SK-N-MC (cell line): Measurements from ENCODE around the gene SHISAL2A.

Experiments used
- DNase-seq: peaks from one replicate; pipeline ENCODE4 v3.0.0-alpha.2; 2011; ENCODE audit warnings: low read depth, low spot score
- H3K27ac ChIP-seq: fragments of 200-600 bp; sonication (generic); 2 replicates; pipeline ENCODE4 v1.5.1; 2016; ENCODE audit warnings: mixed run types
- H3K36me3 ChIP-seq: fragments of 200-600 bp; sonication (generic); 2 replicates; pipeline ENCODE4 v1.6.1; 2017; ENCODE audit warnings: antibody characterized with exemption, low read length, mixed read lengths; ENCODE audit not compliant: insufficient read depth
- H3K4me3 ChIP-seq: fragments of 200-600 bp; sonication (generic); 2 replicates; pipeline ENCODE4 v1.5.1; 2016
- H3K9ac ChIP-seq: fragments of 200-600 bp; sonication (generic); 2 replicates; pipeline ENCODE4 v1.8.0; 2017; ENCODE audit warnings: mixed run types, mixed read lengths; ENCODE audit not compliant: insufficient read length
- H3K9me3 ChIP-seq: fragments of 200-600 bp; sonication (generic); 2 replicates; pipeline ENCODE4 v1.6.1; 2017; ENCODE audit warnings: low read depth, mild to moderate bottlenecking, antibody characterized with exemption, low read length, moderate library complexity, mixed read lengths
- EZH2 ChIP-seq: fragments of 200-600 bp; sonication (generic); IDR thresholded peaks from one replicate; pipeline ENCODE4 v1.6.1; 2017; ENCODE audit warnings: antibody characterized with exemption
- FOXP2 ChIP-seq: optimal IDR thresholded peaks from 2 replicates; pipeline ENCODE3; 2011; ENCODE audit warnings: mild to moderate bottlenecking, moderate library complexity; ENCODE audit not compliant: insufficient read depth; ENCODE audit errors: extremely low read length, control extremely low read depth
- POLR2AphosphoS5 ChIP-seq: IDR thresholded peaks from 2 replicates; pipeline ENCODE4 v1.6.1; 2012; ENCODE audit warnings: mild to moderate bottlenecking, low read depth, low read length, borderline replicate concordance

SHISAL2A gene

GRCh38 chr1:52629325-52629643 is 3.7 kb upstream of the SHISAL2A start:
- H3K27ac ChIP-seq = no peak overlapping the region
- H3K4me3 ChIP-seq = no peak overlapping the region
- no peak overlapping the region for H3K9ac ChIP-seq

GRCh38 chr1:52629667-52630066 is 3.3 kb upstream of the SHISAL2A start:
- no peak for DNase-seq

More at GRCh38 chr1:52629325-52629643, 3.7 kb upstream of the SHISAL2A start:
- Histone ChIP-seq H3K36me3 (no peaks in the 10 kb centered on the region), H3K9me3 (no peaks in the 10 kb centered on the region)
- TF ChIP-seq POLR2AphosphoS5 = no peak
- no peak for DNase-seq

GRCh38 chr1:52631759-52632331 is 1.1 kb upstream of the SHISAL2A start:
- Histone ChIP-seq H3K9me3 (no peaks in the 10 kb centered on the region), H3K4me3 (no peak overlapping the region), H3K9ac (no peak overlapping the region), H3K36me3 (no peaks in the 10 kb centered on the region), H3K27ac (no peak overlapping the region)
- no peak for DNase-seq
- no peak for TF ChIP-seq POLR2AphosphoS5
- no peak for TF ChIP-seq EZH2

More at GRCh38 chr1:52629667-52630066, 3.3 kb upstream of the SHISAL2A start:
- TF ChIP-seq EZH2 = no peak
- H3K4me3 ChIP-seq = no peak overlapping the region
- no peak overlapping the region for H3K27ac ChIP-seq
- H3K36me3 ChIP-seq = no peaks in the 10 kb centered on the region
- no peak overlapping the region for H3K9ac ChIP-seq
- H3K9me3 ChIP-seq = no peaks in the 10 kb centered on the region

GRCh38 chr1:52633291-52633754 is 355 bp downstream of the SHISAL2A start:
- Histone ChIP-seq H3K27ac (no peak overlapping the region), H3K36me3 (no peaks in the 10 kb centered on the region), H3K9ac (no peak overlapping the region), H3K4me3 (no peak overlapping the region), H3K9me3 (no peaks in the 10 kb centered on the region)
- no peak for DNase-seq
- TF ChIP-seq POLR2AphosphoS5 (no peak), FOXP2 (no peak), EZH2 (no peak)

- TF ChIP-seq POLR2AphosphoS5 = no peak
- no peak for TF ChIP-seq FOXP2
- no peak for TF ChIP-seq EZH2
These were observed 1.1 kb downstream of the SHISAL2A start for GRCh38 chr1:52634111-52634510.

GRCh38 chr1:52635321-52636089 is 2.5 kb downstream of the SHISAL2A start:
- Histone ChIP-seq H3K4me3 (no peak overlapping the region), H3K27ac (no peak overlapping the region), H3K9me3 (no peaks in the 10 kb centered on the region), H3K9ac (no peak overlapping the region), H3K36me3 (no peaks in the 10 kb centered on the region)
- TF ChIP-seq FOXP2 (no peak), POLR2AphosphoS5 (no peak), EZH2 (no peak)
- no peak for DNase-seq

More at GRCh38 chr1:52634111-52634510, 1.1 kb downstream of the SHISAL2A start:
- Histone ChIP-seq H3K9me3 (no peaks in the 10 kb centered on the region), H3K36me3 (no peaks in the 10 kb centered on the region), H3K27ac (no peak overlapping the region), H3K9ac (no peak overlapping the region), H3K4me3 (no peak overlapping the region)
- DNase-seq = no peak

GRCh38 chr1:52636721-52637695 is 4.0 kb downstream of the SHISAL2A start:
- TF ChIP-seq FOXP2 = no peak
- no peak for TF ChIP-seq EZH2
- no peak for TF ChIP-seq POLR2AphosphoS5
- Histone ChIP-seq H3K9ac (no peak overlapping the region), H3K27ac (no peak overlapping the region), H3K9me3 (no peaks in the 10 kb centered on the region), H3K36me3 (no peaks in the 10 kb centered on the region), H3K4me3 (no peak overlapping the region)
- DNase-seq = no peak

GRCh38 chr1:52637946-52638345 is 5.0 kb downstream of the SHISAL2A start:
- H3K9ac ChIP-seq = no peak overlapping the region
- TF ChIP-seq EZH2 = no peak
- no peak for TF ChIP-seq FOXP2
- no peak for TF ChIP-seq POLR2AphosphoS5
- no peaks in the 10 kb centered on the region for H3K36me3 ChIP-seq
- DNase-seq = no peak
- H3K9me3 ChIP-seq = no peaks in the 10 kb centered on the region
- no peak overlapping the region for H3K27ac ChIP-seq
- no peak overlapping the region for H3K4me3 ChIP-seq
